ENCODE measurements around the gene PLPPR5.

GRCh38 chr1:98929437-98929836, 75.2 kb downstream of the PLPPR5 start:
- no peak for TF ChIP-seq CTCF (conservative IDR thresholded peaks at IDR 0.05)
- TF ChIP-seq EZH2 (IDR thresholded peaks at IDR 0.05; ENCODE audit: low read depth), result no peak
